ENCODE measurements around the gene GLTP. TPM values are rescaled to one million over a fixed set of nuclear protein-coding genes. Genes with fewer than 3 reads are reported as not detected.

The GLTP gene
- total and polyA plus RNA-seq, 2 of the 4 experiments (the other 2 are of a cell fraction), result 34.4 to 58.4 TPM

GRCh38 chr12:109875572-109876131, 4.7 kb downstream of the GLTP start:
- Histone ChIP-seq H3K18ac (ENCODE audit: low read depth, low read length) (no peak overlapping the region), H3K27me3 (ENCODE audit: control insufficient read depth, insufficient read depth, low read length) (no peaks in the 10 kb centered on the region), H4K5ac (ENCODE audit: low read depth, low read length) (no peak overlapping the region), H3K79me1 (ENCODE audit: low read depth in 1 of 2, low read length in 2 of 2) (peaks cover 39 to 79% of the 10 kb centered on the region in 2 experiments), H3K4me2 (ENCODE audit: low read depth, low read length) (no peak overlapping the region), H4K91ac (ENCODE audit: insufficient read depth, low read depth, low read length) (no peak overlapping the region), H2AFZ (replicated peaks; ENCODE audit: low read length, poor library complexity) (no peak overlapping the region), H3K27ac (ENCODE audit: insufficient read depth, low read length) (no peak overlapping the region), H3K4me1 (ENCODE audit: control insufficient read depth, insufficient read depth, low read length) (peaks cover 6% of the 10 kb centered on the region), H2BK15ac (ENCODE audit: low read depth, low read length) (no peak overlapping the region), H3K9ac (ENCODE audit: low read depth, low read length) (no peak overlapping the region), H2AK5ac (ENCODE audit: low read depth, low read length) (no peak overlapping the region), H4K8ac (ENCODE audit: low read depth in 2 of 2, low read length in 2 of 2) (no peak overlapping the region), H3K23ac (ENCODE audit: low read depth, low read length) (no peak overlapping the region), H2AK9ac (replicated peaks; ENCODE audit: low read depth, low read length, poor library complexity) (no peak overlapping the region), H3K56ac (ENCODE audit: extremely low read depth, insufficient read depth, low read length) (no peak overlapping the region), H3K36me3 (ENCODE audit: control insufficient read depth, insufficient read depth, low read length) (peaks cover 8% of the 10 kb centered on the region), H3K9me3 (ENCODE audit: control insufficient read depth, insufficient read depth, low read length) (no peaks in the 10 kb centered on the region), H4K20me1 (ENCODE audit: insufficient read depth, low read length) (peaks cover 34% of the 10 kb centered on the region), H3K9me1 (ENCODE audit: insufficient read depth, low read length) (peaks cover 25% of the 10 kb centered on the region), H2BK20ac (ENCODE audit: low read depth, low read length) (no peak overlapping the region), H3K14ac (replicated peaks; ENCODE audit: low read depth, low read length) (no peak overlapping the region), H2BK5ac (ENCODE audit: low read depth, low read length, poor library complexity, severe bottlenecking) (no peak overlapping the region), H3K4ac (ENCODE audit: low read depth, low read length) (no peak overlapping the region), H3K4me3 (ENCODE audit: insufficient read depth, low read depth, low read length) (no peak overlapping the region), H2BK120ac (ENCODE audit: low read depth, low read length) (no peak overlapping the region)
- in situ Hi-C loops (cut with MboI; ENCODE audit: low sequenced_read_pairs), result no loop called here
- TF ChIP-seq RFX5 (IDR thresholded peaks at IDR 0.05; ENCODE audit: low read depth, low read length) (no peak), RCOR1 (IDR thresholded peaks at IDR 0.05; ENCODE audit: insufficient replicate concordance, low read length) (no peak), NFE2L2 (IDR thresholded peaks at IDR 0.05; ENCODE audit: low read depth, low read length) (no peak), MXI1 (IDR thresholded peaks at IDR 0.05; ENCODE audit: borderline replicate concordance, low read depth, low read length) (no peak), CTCF (conservative IDR thresholded peaks at IDR 0.05; ENCODE audit: low read depth, low read length) (no peak), MAZ (IDR thresholded peaks at IDR 0.05; ENCODE audit: borderline replicate concordance, low read depth, low read length) (no peak), SMC3 (IDR thresholded peaks at IDR 0.05; ENCODE audit: low read depth, low read length) (no peak), RAD21 (IDR thresholded peaks at IDR 0.05; ENCODE audit: low read length) (no peak), USF2 (IDR thresholded peaks at IDR 0.05; ENCODE audit: low read depth, low read length) (no peak), ELK1 (IDR thresholded peaks at IDR 0.05; ENCODE audit: borderline replicate concordance, low read depth, low read length) (no peak), CHD1 (IDR thresholded peaks at IDR 0.05; ENCODE audit: low read depth, low read length) (no peak), FOS (IDR thresholded peaks at IDR 0.05; ENCODE audit: low read depth, low read length) (no peak), POLR2A (IDR thresholded peaks at IDR 0.05; ENCODE audit: low read depth, low read length) (no peak), MAFK (IDR thresholded peaks at IDR 0.05; ENCODE audit: low read depth, low read length) (no peak), BHLHE40 (IDR thresholded peaks at IDR 0.05; ENCODE audit: low read depth, low read length) (no peak), CEBPB (IDR thresholded peaks at IDR 0.05; ENCODE audit: low read depth, low read length) (no peak)
- WGBS, 2 experiments (ENCODE audit: extremely low coverage in 2 of 2, insufficient read length in 1 of 2), result no CpG with 5 or more reads among the region's 6 CpGs
- ChIA-PET POLR2A (ENCODE audit: unreplicated experiment) (no interaction called here), CTCF (interaction anchor here (1.1 kb wide), 1 partner anchor 22 kb away, joined by 3 read pairs; no protein-coding TSS in a partner anchor)
- dilution Hi-C loops (cut with HindIII; ENCODE audit: low sequenced_read_pairs, unreplicated experiment), result no loop called here
- no peak for DNase-seq
- no peak for ATAC-seq (ENCODE audit: low read depth)
- intact Hi-C loops (cut with micrococcal nuclease), result no loop called here
- BruUV-seq (replicated peaks), result no TSS peak
